ENCODE data around the gene ZRANB2. TPM values are rescaled to one million over a fixed set of nuclear protein-coding genes. Genes with fewer than 3 reads are reported as not detected.

The ZRANB2 gene
- polyA plus RNA-seq, 3 donors = 21.3 to 42.1 (median 22.9) TPM

- H3K36me3 Mint-ChIP-seq = peaks cover 16 to 18% of the 10 kb centered on the region in 2 donors
- Histone ChIP-seq H3K79me2 (ENCODE audit: insufficient read depth, low read length) (no peaks in the 10 kb centered on the region), H3K4me1 (ENCODE audit: control insufficient read depth in 1 of 2, insufficient read depth in 2 of 2, low read length in 2 of 2) (no peaks in the 10 kb centered on the region), H4K20me1 (ENCODE audit: insufficient read depth, low read length) (no peaks in the 10 kb centered on the region), H3K9me3 (replicated peaks in 1 of 2; ENCODE audit: control insufficient read depth in 1 of 2, insufficient read depth in 1 of 2, low read length in 2 of 2) (no peaks in the 10 kb centered on the region), H2AFZ (ENCODE audit: insufficient read depth, low read depth, low read length, poor library complexity, severe bottlenecking) (no peak overlapping the region), H3K27ac (ENCODE audit: low read depth in 1 of 2, low read length in 2 of 2) (no peak overlapping the region), H3K4me3 (replicated peaks in 1 of 3; ENCODE audit: low read depth in 2 of 3, low read length in 3 of 3) (no peak overlapping the region), H3K27me3 (ENCODE audit: control insufficient read depth in 2 of 2, insufficient read depth in 2 of 2, low read length in 2 of 2) (peaks cover 4 to 18% of the 10 kb centered on the region in 2 donors), H3K9ac (ENCODE audit: insufficient read depth, low read length, poor library complexity, severe bottlenecking) (no peak overlapping the region), H3K36me3 (replicated peaks in 1 of 2; ENCODE audit: control insufficient read depth in 1 of 2, insufficient read depth in 2 of 2, low read length in 2 of 2) (peaks cover 13 to 34% of the 10 kb centered on the region in 2 donors), H3K4me2 (replicated peaks; ENCODE audit: extremely low read depth, low read length, poor library complexity, severe bottlenecking) (no peak overlapping the region)
- no peak overlapping the region for H3K4me3 Mint-ChIP-seq
- no peak for TF ChIP-seq CTCF (IDR thresholded peaks at IDR 0.05)
- WGBS (ENCODE audit: insufficient coverage) = no CpG with 5 or more reads among the region's 6 CpGs
- H3K9me3 Mint-ChIP-seq = no peaks in the 10 kb centered on the region
- intact Hi-C loops (cut with micrococcal nuclease) = no loop called here
- no peak for DNase-seq
- H3K4me1 Mint-ChIP-seq = no peaks in the 10 kb centered on the region
- no peak overlapping the region for H3K27ac Mint-ChIP-seq
- H3K27me3 Mint-ChIP-seq (ENCODE audit: low read depth in 3 of 3) = peaks cover 5 to 21% (median 7%) of the 10 kb centered on the region in 3 donors
Observed at GRCh38 chr1:71054791-71055190, 26.0 kb downstream of the ZRANB2 start.

- H3K4me2 ChIP-seq (replicated peaks; ENCODE audit: extremely low read depth, low read length, poor library complexity, severe bottlenecking) = no peak overlapping the region
- no peaks in the 10 kb centered on the region for H4K20me1 ChIP-seq (ENCODE audit: insufficient read depth, low read length)
- H3K4me3 ChIP-seq (replicated peaks in 1 of 3; ENCODE audit: low read depth in 2 of 3, low read length in 3 of 3) = no peak overlapping the region
- H3K79me2 ChIP-seq (ENCODE audit: insufficient read depth, low read length) = no peaks in the 10 kb centered on the region
- Mint-ChIP-seq H3K4me3 (no peak overlapping the region), H3K27ac (no peak overlapping the region), H3K9me3 (no peaks in the 10 kb centered on the region), H3K36me3 (peaks cover 13 to 16% of the 10 kb centered on the region in 2 donors), H3K4me1 (no peaks in the 10 kb centered on the region), H3K27me3 (ENCODE audit: low read depth in 3 of 3) (peaks cover 6 to 23% (median 7%) of the 10 kb centered on the region in 3 donors)
- DNase-seq = no peak
- H3K9ac ChIP-seq (ENCODE audit: insufficient read depth, low read length, poor library complexity, severe bottlenecking) = no peak overlapping the region
- intact Hi-C loops (cut with micrococcal nuclease) = no loop called here
- H3K36me3 ChIP-seq (replicated peaks in 1 of 2; ENCODE audit: control insufficient read depth in 1 of 2, insufficient read depth in 2 of 2, low read length in 2 of 2) = peaks cover 10 to 31% of the 10 kb centered on the region in 2 donors
- TF ChIP-seq CTCF (IDR thresholded peaks at IDR 0.05) = no peak
- H3K27ac ChIP-seq (ENCODE audit: low read depth in 1 of 2, low read length in 2 of 2) = no peak overlapping the region
- H2AFZ ChIP-seq (ENCODE audit: insufficient read depth, low read depth, low read length, poor library complexity, severe bottlenecking) = no peak overlapping the region
- no peaks in the 10 kb centered on the region for H3K4me1 ChIP-seq (ENCODE audit: control insufficient read depth in 1 of 2, insufficient read depth in 2 of 2, low read length in 2 of 2)
- H3K9me3 ChIP-seq (replicated peaks in 1 of 2; ENCODE audit: control insufficient read depth in 1 of 2, insufficient read depth in 1 of 2, low read length in 2 of 2) = no peaks in the 10 kb centered on the region
- peaks cover 5 to 22% of the 10 kb centered on the region in 2 donors for H3K27me3 ChIP-seq (ENCODE audit: control insufficient read depth in 2 of 2, insufficient read depth in 2 of 2, low read length in 2 of 2)
- 87% methylated on average over 13 of the region's 15 CpGs for WGBS (ENCODE audit: insufficient coverage)
Observed at GRCh38 chr1:71054281-71054731, 26.5 kb downstream of the ZRANB2 start.
